Erythroblast (primary cell): Measurements from ENCODE around the gene CSF2.

Source experiments
- GATA1 ChIP-seq: IDR thresholded peaks from 2 replicates; pipeline ENCODE4 v1.6.1; 2011; ENCODE audit warnings: low read depth, mild to moderate bottlenecking, control low read depth, low read length, moderate library complexity
- POLR2A ChIP-seq: IDR thresholded peaks from 2 replicates; pipeline ENCODE4 v1.6.1; 2011; ENCODE audit warnings: mild to moderate bottlenecking, low read length

GRCh38 chr5:132101385-132101880 lies 27.8 kb downstream of the CSF2 start:
- TF ChIP-seq POLR2A (no peak), GATA1 (no peak)
